ENCODE data around the gene MXD3.
"Not testable (repeated sequence)": the region's sequence is repeated elsewhere in the genome, so short reads cannot be mapped to it uniquely, and the experiment has no call there.

Gene MXD3

DNA sequence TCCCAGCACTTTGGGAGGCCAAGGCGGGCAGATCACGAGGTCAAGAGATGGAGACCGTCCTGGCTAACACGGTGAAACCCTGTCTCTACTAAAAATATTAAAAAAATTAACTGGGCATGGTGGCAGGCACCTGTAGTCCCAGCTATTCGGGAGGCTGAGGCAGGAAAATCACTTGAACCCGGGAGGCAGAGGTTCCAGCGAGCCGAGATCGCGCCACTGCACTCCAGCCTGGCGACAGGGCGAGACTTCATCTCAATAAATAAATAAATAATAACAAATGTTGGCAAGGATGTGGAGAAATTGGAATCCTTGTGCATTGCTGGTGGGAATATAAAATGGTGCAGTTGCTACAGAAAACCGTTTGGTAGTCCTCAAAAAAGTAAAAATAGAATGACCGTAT is 31.3 kb upstream of the MXD3 start:
- DNase-seq (ENCODE audit: low spot score): not testable (repeated sequence)

DNA sequence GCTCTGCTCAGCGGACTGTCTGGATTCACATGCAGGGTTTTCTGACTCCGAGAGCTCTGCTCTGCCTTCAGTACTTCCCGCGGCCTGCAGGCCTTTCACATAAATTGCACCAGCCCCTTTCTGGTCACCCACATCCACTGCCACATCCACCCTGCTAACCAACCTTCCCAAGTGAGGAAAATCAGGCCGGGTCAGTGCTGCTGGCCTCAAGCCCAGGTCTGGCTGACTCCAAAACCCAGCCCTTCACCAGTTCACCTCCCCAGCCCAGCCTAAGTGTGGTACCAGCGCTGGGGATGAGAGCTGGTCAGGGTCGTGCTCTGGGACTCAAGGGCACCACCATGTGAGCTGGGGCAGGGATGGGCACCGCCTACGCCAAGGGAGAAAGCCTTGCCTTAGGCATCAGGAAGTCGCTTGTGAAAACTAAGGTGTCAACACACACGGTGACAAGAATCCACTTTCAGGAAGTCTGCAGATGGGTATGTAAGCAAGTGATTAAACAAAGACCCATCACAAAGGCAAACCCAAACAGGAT is 27.5 kb upstream of the MXD3 start:
- no peak for DNase-seq (ENCODE audit: low spot score)

DNA sequence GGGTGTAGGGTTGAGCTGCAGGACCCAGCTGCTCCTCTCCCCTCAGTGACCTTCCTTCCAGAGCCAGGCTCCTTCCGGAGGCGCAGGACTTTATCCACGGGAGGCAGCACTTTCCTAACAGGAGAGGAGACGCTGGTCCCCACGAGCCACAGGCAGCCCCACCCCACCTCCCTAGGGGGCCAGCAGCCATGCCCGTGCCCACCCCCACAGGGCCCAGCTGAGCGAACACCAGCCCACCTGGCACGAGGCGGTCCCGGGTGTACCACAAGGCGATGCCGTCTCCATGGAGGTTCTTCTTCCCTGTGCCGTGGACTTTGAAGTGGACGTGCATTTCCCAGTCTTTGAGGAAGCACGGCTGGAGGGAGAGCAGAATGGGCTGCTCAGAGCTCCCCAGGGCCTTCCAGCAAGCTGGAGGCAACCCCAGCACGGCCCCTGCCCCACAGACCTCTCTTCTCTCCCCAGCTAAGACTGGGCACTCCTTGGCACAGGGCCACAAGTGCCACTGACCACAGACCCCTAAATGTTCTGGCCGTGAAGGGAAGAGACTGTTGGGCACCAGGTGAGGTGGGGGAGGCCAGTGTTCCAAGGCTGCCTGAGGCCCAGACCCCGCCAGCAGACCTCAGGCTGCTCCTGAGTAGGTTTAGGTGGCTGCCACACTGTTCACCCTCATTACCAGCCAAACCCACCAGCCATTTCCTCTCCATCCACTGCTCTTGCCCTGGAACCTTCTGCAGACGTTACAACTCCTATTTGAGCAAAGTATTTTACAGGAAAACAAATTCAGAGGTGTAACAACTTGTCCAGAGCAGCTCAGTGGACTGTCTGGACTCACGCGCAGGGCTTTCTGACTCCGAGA is 26.8 kb upstream of the MXD3 start:
- no peak for DNase-seq (ENCODE audit: low spot score)

DNA sequence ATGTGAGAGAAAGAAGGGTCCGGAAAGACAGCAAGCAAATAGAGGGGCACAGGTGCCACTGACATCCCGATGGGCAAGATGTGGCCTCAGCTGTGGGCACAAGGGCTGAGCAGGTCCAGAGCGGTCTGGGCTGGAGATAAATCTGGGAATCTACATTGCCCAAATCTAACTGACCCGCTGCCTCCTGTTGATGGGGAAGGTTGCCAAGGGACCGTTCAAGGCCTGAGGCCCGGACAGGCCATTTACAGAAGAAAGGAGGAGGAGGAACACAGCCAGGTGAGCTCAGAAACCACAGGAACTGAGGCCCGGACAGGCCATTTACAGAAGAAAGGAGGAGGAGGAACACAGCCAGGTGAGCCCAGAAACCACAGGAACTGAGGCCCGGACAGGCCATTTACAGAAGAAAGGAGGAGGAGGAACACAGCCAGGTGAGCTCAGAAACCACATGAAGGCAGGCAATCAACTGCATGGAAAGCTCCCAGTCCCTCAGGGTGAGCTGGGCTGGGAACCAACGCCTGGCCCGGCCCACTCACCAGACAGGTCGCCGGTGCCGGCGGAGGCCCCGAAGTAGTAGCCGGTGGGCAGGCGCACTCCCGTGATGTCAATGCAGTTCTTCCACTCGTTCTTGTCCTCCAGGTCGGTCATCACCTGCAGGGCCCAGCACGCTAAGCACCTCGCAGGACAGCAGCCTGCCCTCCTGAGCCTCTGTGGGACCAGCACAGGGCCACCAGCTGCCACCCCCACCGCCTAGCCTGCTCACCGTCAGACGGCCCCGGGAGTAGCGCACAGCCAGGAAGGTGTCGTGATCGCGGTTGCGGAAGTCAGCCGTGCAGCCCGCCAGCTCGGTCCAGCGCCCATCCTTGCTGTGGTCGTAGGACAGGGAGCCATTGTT is 25.2 kb upstream of the MXD3 start:
- DNase-seq (ENCODE audit: low spot score): no peak

DNA sequence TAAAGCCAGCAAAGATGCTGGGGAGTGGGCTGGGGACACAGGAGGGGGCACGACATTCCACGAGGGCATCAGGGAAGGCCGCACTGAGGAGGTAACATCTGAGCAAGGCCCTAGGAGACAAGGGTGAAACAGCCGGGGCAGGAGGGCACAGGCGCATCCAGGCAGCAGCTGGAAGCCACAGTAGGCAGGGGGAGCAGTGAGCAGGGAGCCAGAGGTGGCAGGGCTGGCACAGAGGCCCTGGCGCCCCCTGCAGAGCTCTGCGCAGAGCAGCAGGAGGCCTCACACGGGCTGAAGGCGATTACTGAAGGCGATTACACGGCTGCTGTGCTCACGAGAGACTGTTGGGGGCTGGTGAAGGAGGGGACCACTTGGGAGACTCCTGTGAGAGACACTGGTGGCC is 24.4 kb upstream of the MXD3 start:
- DNase-seq (ENCODE audit: low spot score): no peak

DNA sequence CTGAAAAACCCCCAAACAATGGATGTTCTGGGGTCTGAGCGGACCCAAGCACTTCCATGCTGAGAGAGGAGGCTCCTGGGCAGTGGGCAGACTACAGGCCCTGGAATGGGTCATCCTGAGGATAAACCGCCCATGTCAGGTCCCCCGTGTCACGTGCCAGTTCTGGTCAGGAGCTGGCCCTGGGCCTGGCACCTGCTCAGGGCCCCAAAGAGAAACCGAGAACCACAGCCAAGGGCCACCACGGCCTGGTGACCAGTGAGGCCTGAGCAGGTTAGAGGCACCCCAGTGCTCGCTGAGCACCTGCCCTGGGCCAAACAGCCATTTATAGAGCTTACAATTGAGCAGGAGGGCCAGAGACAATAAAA is 24.0 kb upstream of the MXD3 start:
- no peak for DNase-seq (ENCODE audit: low spot score)

DNA sequence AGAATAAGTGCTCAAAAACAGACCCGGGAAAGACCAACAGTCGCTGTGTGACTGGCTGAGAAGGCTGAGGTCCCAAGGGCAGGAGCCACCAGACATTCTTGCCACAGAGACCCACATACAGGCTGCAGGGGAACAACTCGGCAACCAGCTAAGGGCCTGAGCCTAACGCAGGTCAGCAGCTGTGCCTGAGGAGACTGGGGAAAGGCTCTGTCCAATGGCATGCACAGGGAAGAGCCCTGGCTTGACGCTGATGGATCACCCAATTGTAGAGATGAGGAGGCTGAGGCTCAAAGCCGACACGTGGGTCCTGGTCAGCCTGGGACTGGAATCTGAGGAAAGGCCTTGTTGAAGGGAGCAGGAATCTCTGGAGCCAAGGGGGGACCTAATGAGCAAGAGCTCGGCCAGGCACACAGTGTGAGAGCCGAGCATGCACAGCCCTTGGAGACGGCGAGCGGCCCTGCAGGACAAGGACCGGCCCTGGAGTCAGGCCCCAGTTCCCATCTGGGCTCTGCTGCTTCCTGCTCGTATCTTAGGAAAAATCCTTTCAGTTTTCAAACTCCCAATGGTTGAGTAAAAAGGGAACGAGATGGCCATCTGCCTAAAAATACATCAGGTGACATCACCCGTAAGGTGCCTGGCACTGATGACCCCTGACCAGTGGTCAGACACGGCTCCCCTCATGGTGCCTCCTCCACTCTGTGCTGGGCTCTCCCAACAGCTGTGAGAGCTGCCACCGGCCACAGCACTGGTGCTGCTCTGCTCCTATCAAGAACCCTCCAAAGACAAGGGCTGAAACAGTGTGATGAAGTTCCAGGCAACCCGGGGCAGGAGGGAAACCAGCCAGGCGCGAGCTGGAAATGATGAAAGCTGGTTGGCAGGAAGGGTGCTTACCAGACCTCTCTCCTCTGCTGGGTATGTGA is 23.3 kb upstream of the MXD3 start:
- DNase-seq (ENCODE audit: low spot score): no peak

DNA sequence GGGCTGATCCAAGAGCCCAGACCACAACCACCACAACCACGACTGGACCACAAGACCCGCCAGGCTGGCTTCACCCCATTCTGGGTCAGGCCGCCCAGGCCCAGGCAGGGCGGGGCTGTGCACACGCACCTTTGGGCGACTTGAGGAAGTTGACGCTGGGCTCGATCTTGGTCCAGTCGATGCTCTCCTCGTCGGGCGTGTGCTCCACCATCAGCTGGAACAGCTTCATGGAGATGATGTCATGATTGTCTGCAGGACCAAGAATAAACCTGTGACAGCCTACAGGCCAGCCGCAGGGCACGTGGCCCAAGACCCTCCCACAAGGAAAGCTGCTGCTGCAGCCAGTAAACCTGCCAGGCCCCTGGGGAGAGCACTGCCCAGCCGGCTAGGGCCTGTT is 22.5 kb upstream of the MXD3 start:
- DNase-seq (ENCODE audit: low spot score): no peak

DNA sequence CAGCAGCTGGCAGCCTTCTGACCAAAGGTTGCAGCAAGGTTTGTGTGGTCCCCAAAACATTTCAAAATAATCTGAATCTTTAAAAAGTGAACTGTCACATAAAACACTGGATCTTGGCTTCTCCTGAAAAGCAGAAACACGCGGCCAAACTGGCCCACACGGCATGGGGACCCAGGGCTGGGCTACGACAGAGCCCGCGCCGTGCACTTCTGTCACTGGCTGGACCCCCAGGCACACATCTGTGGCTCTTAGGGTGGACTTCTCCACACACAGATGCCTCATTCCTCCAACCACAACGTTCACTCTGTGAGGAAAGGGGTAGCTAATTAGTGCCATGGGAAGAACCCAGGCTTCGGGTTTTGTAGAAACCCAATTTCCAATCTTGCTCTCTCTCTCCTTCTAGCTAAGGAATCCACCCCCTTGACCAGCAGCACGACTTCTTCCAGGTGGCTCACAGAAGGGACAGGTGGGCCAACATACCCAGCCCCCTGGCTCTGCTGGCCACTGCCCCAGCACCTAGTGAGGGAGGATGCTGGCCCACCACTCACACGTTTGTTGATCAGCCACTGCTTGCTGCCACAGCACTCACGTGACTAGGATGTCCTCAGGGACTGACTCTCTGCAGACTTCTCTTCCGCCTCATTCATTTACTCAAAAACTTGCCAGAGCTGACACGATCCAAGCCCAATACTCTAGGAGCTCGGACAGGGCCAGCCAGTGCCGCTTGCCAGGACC is 21.9 kb upstream of the MXD3 start:
- DNase-seq (ENCODE audit: low spot score): no peak

DNA sequence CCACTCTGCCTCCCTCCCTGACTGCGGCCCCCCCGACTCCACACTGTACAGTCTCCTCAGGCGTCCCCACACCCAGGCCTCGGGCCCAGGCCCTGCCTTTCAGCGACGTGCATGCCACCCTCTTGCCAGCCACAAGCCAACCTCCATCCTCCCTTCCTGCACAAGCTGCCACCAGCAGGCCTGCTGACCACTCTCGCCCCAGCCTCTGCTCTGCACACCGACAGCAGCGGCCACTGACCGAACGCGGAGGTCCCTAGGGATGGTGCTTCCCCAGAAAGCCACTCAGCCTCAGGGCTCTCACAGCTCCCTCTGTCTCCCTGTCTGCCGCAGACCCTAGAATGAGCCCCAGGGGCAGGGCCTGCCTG is 21.2 kb upstream of the MXD3 start:
- no peak for DNase-seq (ENCODE audit: low spot score)

DNA sequence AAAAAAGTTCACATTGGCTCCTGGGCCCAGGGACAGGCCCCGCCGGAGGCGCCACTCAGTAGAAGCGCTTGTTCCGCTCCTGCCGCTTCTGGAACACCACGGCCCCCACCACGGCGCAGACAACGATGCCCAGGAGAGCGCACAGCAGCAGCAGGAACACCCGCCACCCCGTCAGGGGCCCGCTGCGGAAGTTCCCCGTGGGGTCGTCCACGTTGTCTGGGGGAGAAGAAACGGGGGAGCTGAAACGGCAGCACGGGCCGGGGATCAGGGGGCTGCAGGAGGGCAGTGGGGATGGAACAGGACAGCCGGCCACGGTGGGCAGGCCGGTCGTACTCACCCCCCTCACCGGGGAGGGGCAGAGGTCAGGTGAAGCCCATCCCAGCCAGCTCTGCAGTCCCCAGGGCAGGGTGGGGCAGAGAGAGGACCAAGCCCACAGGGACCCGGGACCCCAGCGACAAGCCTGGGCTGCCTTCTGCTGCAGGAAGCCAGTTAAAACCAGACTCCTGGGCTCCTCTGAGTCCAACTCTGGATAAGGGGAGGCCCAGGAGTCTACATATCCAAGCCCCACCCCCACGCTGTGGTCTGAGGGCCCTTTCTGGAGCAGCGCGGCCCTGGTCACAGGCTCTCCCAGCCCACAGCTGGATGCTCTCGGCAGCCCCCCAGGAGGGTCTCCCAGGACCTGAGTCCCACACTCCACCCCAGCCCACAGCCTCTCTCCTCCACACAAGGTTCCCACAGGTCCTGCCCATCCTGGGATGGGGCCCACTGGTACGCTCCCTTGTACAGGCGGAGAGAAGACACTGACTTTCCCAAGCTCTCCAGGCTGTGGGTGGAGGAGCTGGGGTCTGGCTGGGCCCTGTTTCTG is 20.6 kb upstream of the MXD3 start:
- no peak for DNase-seq (ENCODE audit: low spot score)

DNA sequence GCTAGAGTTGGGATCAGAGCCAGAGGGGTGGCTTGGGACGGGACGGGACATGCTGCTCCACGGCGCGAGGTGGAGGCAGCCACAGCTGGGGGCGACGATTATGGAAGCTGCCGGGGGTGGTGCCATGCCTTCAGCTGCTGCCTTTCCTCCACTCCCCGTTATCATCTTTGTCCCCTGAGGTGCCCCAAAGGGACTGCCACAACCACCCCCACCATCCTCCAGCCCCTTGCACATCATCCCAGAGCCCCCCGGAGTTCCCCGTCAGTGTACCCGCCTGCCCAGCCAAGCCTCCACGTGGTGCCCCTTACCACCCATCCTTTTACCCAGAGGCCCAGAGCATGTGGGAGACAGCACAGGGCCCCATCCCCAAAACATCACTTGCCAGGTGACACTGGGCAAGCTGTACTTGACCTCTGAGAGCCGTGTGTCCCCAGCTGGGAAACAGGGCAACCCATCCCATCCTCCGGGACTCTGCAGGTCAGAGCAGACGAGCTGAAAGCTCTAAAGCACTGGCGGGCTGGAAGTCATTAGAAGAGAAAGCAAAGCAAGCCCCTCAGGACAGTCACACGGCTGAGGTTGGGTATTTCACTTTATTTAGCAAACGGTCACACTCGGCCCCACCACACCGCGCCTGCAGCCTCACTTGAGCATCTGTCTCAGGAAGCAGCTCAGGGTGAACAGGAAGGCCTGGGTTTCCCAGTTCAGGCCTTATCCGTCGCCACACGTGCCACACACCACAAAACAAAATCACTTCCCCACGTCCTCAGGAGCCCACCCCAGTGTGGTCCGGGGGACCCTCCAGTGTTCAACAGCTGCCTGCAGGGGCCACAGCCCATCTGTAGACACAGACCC is 19.5 kb upstream of the MXD3 start:
- DNase-seq (ENCODE audit: low spot score): no peak

DNA sequence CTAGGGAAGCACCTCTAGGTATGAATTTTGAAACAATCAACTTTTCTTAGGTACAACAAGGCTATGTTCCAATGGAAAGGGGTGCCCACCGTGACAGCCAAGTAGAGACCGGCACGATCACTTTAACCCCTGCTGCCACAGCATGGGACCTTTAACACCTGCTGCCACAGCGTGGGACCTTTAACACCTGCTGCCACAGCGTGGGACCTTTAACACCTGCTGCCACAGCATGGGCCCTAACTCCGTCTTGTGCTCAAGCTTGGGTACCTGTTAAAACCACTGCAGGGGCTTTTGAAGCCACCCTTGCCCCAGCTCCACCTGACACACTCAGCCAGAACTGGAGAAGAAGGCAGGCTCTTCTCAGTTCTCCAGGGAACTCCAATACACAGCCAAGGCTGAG is 18.2 kb upstream of the MXD3 start:
- DNase-seq (ENCODE audit: low spot score): no peak

DNA sequence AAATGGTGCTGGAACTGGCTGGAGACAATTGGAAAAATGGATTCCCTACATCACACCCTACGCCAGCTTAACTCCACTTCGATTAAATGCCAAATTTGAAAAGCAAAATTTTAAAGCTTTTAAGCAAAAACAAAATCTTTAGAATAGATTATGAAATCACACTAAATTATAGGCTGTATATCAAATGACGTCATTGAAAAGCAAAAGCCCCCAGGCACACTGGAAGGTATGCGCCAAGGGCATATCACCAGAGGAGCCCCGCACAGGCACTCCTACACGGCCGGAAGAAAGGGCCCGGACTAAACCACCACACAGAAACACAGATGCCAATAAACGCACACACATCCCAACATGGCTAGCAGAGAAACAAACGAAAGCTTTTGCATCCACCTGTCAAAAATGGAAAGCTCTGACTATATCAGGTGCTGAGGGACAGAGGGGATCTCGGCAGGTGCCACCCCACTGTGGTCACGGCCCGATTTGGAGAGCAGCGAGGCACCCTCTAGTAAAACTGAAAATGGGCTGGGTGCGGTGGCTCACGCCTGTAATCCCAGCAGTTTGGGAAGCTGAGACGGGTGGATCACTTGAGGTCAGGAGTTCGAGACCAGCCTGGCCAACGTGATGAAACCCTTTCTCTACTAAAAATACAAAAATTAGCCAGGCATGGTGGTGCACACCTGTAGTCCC is 17.0 kb upstream of the MXD3 start:
- no peak for DNase-seq (ENCODE audit: low spot score)

DNA sequence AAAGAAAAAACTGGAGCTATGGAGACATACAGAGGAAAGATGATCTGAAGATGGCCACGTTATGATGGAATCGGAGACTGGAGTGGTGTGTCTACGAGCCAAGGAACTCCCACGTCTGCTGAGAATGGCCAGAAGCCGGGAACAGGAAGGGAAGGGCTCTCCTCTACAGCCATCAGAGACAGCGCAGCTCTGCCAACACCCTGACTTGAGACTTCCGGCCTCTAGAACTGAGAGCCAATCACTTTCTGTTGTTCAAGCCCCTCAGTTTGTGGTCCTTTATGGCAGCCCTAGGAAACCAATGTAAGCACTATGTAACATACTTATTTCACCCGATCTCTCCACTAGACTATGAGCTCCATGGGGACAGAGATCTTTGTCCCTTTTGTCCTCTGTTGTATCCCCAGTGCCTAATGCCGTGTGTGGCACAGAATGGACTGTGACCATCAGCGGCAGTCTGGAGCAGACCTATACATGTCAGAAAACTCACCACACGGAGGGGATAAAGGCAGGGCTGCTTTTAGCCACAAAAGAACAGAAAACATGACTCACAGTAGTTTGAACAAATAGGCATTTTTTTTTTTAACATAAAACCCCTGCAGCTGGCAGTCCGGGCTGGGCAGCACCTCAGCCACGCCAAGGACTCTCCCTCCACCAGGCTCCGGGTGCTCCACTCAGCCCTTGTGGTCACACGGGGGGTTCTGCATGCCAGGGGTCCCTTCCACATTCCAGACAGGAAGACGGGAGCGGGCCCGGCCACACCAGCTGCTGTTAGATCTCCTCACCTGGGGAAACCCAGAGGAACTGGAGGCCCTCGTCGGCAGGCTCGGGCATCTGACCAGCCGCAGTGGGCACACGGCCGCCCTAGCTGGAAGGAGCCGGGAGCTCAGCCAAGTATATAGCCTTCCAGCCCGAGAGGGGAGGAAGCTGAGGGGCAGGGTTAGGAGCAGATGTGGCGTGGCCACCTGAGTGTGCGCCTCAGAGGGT is 16.1 kb upstream of the MXD3 start:
- no peak for DNase-seq (ENCODE audit: low spot score)

DNA sequence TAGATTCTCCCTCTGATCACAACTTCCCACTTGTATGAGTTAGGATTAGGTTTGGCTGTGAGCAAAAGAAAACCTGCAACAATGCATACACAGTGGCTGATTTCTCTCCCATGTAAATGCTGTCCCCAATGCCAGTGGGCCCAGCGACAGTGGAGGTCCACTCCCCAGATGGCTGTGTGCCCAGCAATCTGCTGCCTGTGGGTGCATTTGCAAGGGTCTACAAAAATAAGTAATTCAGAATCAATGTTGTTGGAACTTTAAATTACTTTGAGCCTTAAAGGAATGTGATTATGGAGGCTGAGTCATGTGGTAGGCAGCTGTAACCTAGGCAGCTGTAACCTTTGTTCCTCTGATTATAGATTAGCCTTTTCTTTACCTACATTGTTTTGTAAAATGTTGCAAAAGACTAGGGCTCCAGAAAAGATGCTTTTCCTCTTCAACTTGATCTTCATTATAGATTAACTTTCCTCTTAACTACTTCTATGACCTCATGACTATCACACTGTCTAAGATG is 14.2 kb upstream of the MXD3 start:
- no peak for DNase-seq (ENCODE audit: low spot score)

DNA sequence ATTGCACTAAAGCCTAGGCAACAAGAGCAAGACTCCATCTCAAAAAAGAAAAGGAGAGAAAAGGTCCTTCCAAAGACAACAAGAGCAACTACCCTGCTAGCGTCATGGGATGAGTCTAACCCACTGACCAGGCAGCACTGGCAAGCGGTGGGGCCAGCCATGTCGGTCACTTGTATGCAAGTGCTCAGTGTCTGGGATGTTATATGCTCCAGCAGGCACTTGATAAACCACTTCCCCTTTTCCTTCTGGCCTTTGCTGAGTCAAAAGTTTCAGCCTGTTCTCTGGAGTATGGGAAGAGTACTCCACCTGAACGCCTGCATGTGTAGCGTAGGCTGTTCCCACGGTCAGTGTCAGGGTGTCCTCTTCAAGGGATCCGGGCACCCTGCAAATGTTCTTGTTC is 9.2 kb upstream of the MXD3 start:
- DNase-seq (ENCODE audit: low spot score): no peak
